ENCODE measurements around the gene RAB29.

The RAB29 gene

DNA sequence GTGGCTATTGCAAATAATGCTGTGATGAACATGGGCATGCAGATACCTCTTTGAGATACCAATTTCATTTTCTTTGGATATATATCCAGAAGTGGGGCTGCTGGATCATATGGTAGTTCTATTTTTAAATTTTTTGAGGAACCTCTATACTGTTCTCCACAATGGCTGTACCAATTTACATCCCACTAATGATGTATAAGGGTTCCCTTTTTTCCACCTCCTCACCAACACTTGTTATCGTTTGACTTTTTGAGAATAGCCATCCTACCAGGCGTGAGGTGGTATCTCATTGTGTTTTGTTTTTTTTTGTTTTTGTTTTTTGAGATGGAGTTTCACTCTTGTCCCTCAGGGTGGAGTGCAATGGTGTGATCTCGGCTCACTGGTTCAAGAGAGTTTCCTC is 18.7 kb downstream of the RAB29 start:
- no peaks in the 10 kb centered on the region for H3K36me3 ChIP-seq (ENCODE audit: insufficient read depth, low read length)
- H3K27me3 ChIP-seq (ENCODE audit: control insufficient read depth in 1 of 2, insufficient read depth in 2 of 2, low read length in 2 of 2), result no peaks in the 10 kb centered on the region
- no peaks in the 10 kb centered on the region for H3K9me3 ChIP-seq (ENCODE audit: low read length)

DNA sequence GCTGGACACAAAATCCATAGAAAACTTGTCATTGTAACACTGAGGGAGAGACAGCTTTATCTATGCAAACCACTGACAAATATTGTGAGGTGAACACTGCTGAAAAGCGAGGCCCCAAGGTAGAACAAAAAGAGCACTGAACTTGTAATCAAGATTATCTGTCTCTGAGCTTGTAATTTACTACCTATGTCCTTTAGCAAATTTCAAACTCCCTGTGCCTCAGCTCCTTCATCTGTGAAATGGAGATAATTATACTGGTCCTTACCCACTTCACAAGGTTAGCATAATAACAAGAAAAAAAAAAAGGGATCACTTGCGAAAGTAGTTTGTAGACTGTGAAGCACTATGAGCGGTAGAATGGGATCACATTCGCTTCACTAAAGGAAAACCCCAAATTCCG is 20.4 kb downstream of the RAB29 start:
- no peaks in the 10 kb centered on the region for H3K4me1 ChIP-seq (ENCODE audit: insufficient read depth, low read length)
- no peaks in the 10 kb centered on the region for H3K9me3 ChIP-seq (ENCODE audit: low read length)
- H3K9ac ChIP-seq (ENCODE audit: low read length), result no peak overlapping the region

More for the DNA sequence above, 18.7 kb downstream of the RAB29 start:
- Histone ChIP-seq H3K4me3 (ENCODE audit: low read depth in 1 of 2, low read length in 2 of 2) (no peak overlapping the region), H3K27ac (ENCODE audit: low read depth, low read length) (no peak overlapping the region), H3K4me1 (ENCODE audit: insufficient read depth, low read length) (no peaks in the 10 kb centered on the region), H3K9ac (ENCODE audit: low read length) (no peak overlapping the region)

DNA sequence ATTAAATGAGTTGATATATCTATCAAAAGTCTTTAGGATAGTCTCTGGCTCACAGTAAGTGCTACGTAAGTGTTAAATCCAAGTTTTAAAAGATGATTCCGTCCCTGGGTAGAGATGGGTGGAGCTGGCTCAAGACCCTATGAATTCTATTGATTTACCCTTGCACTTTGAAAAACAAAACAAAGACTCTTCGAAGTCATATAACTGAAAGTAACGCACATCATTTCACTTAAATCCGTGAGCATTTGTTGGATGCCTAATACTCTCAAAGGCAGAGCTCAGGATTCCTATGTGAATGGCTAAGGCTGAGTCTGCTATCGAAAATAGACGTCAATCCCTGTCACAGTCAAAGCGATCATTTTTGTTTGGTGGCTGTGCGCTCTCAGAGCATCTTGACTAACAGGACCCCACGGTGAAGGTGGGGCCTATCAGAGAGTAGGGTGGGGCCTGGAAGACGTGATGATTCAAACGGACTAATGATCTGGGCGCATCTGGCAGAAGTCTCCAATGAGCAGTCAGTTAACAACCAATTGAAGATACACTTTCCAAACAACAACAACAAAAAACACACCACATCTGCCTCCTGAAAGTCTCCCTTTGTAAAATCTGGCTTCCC is 24.1 kb downstream of the RAB29 start:
- no peaks in the 10 kb centered on the region for H3K27me3 ChIP-seq (ENCODE audit: control insufficient read depth in 1 of 2, insufficient read depth in 2 of 2, low read length in 2 of 2)
- no peaks in the 10 kb centered on the region for H3K9me3 ChIP-seq (ENCODE audit: low read length)
- no peak overlapping the region for H3K9ac ChIP-seq (ENCODE audit: low read length)
- no peak overlapping the region for H3K4me3 ChIP-seq (ENCODE audit: low read depth in 1 of 2, low read length in 2 of 2)
- peaks cover 20% of the 10 kb centered on the region for H3K4me1 ChIP-seq (ENCODE audit: insufficient read depth, low read length)
- no peaks in the 10 kb centered on the region for H3K36me3 ChIP-seq (ENCODE audit: insufficient read depth, low read length)
- H3K27ac ChIP-seq (ENCODE audit: low read depth, low read length), result no peak overlapping the region

More for the DNA sequence above, 20.4 kb downstream of the RAB29 start:
- Histone ChIP-seq H3K36me3 (ENCODE audit: insufficient read depth, low read length) (no peaks in the 10 kb centered on the region), H3K27ac (ENCODE audit: low read depth, low read length) (no peak overlapping the region), H3K4me3 (ENCODE audit: low read depth in 1 of 2, low read length in 2 of 2) (no peak overlapping the region), H3K27me3 (ENCODE audit: control insufficient read depth in 1 of 2, insufficient read depth in 2 of 2, low read length in 2 of 2) (no peaks in the 10 kb centered on the region)

DNA sequence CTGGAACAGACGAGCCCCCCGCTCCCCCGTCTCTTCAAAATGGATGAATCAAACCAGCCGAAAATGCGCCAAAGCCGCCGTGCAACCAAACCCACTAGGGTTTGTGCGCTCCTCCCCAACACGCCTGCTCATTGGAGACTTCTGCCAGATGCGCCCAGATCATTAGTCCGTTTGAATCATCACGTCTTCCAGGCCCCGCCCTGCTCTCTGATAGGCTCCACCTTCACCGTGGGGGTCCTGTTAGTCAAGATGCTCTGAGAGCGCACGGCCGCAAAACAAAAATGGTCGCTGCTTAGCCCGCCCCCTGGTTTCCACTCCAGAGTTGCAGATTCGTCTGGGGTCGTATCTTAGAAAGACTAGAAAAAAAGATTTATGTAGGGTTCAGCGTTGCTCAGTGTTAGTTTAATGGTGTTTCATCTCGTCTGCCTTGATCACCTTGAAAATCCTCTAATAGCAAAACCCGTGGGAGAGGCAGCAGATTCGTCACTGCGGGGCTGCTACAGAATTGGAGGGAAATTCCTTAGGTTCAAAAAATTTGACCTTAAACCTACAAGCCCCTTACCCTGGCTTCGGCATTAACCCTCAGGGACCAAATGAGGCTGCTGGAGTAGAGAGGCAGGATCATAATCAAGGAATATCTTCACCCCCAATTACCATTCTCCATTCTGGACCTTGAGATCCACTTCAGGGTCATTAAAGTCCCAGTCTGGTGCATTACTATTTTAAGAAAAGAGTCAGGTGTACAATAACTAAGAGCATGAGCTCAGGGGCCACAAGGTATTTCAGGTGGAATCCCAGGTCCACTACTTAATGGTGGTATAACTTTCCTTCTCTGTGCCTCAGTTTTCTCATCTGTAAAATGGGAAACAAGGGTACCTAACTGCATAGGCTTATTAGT is 24.9 kb downstream of the RAB29 start, which contains the start of gene NUCKS1:
TSS of gene NUCKS1 (minus strand) at position 45 of the 898 bp plus-strand sequence. CDS start 209 bp downstream, outside the sequence.
- peaks cover 22% of the 10 kb centered on the region for H3K4me1 ChIP-seq (ENCODE audit: insufficient read depth, low read length)
- peak within 1 kb of the TSS; percentile 92 for H3K9ac ChIP-seq (ENCODE audit: low read length)
- H3K27me3 ChIP-seq (ENCODE audit: control insufficient read depth in 1 of 2, insufficient read depth in 2 of 2, low read length in 2 of 2), result no peaks in the 10 kb centered on the region
- H3K27ac ChIP-seq (ENCODE audit: low read depth, low read length), result peak within 1 kb of the TSS; percentile 79
- H3K9me3 ChIP-seq (ENCODE audit: low read length), result no peaks in the 10 kb centered on the region
- H3K4me3 ChIP-seq (ENCODE audit: low read depth in 1 of 2, low read length in 2 of 2), result peak within 1 kb of the TSS; percentile 66 to 92
- no peaks in the 10 kb centered on the region for H3K36me3 ChIP-seq (ENCODE audit: insufficient read depth, low read length)

DNA sequence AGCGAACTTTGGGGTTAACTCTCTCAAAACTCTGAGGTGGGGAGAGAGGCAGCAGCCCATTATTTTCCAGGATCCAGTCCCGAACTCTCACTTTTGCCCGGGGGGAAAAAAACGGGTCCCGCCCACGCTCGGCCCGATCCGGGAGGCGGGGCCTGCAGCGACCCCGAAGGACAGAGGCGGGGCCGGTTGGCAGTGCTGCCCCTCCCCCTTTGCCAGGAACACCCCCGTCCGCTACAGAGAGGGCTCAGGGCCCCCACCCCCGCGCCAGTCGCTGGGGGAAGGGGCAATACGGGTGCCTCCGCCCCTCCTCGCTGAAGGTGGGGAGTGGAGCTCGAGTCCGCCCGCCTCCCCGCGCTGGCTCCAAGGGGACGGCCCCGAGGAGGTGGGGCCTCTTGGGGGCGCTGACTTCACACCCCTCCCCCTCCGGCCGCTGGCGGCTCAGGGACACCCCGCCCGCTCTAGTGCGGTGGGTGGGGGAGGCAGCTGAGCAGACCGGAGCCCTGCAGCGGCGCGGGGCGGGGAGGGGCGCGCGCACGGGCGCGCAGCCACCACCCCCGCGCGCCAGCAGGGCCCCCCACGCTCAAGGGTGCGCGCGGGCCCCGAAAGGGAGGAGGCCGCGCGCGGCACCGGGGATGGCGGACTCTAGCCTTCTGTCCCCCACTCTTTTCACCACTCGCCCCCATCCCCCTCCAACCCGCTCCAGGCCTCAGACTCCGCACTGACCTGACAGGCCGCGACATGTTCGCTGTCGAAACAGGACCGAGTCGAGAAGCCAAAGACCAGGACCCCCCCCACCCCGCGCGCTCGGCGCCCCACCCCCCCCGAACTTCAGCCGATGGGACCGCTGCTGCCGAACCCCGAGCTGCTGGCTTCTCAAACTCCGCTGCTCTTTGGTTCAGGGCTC is 25.8 kb downstream of the RAB29 start:
- no peaks in the 10 kb centered on the region for H3K36me3 ChIP-seq (ENCODE audit: insufficient read depth, low read length)
- H3K4me1 ChIP-seq (ENCODE audit: insufficient read depth, low read length), result peaks cover 22% of the 10 kb centered on the region
- H3K9ac ChIP-seq (ENCODE audit: low read length), result peak overlapping the region; percentile 92
- H3K27ac ChIP-seq (ENCODE audit: low read depth, low read length), result peak overlapping the region; percentile 79
- H3K9me3 ChIP-seq (ENCODE audit: low read length), result no peaks in the 10 kb centered on the region
- H3K27me3 ChIP-seq (ENCODE audit: control insufficient read depth in 1 of 2, insufficient read depth in 2 of 2, low read length in 2 of 2), result no peaks in the 10 kb centered on the region
- peak overlapping the region; percentile 66 to 92 for H3K4me3 ChIP-seq (ENCODE audit: low read depth in 1 of 2, low read length in 2 of 2)

DNA sequence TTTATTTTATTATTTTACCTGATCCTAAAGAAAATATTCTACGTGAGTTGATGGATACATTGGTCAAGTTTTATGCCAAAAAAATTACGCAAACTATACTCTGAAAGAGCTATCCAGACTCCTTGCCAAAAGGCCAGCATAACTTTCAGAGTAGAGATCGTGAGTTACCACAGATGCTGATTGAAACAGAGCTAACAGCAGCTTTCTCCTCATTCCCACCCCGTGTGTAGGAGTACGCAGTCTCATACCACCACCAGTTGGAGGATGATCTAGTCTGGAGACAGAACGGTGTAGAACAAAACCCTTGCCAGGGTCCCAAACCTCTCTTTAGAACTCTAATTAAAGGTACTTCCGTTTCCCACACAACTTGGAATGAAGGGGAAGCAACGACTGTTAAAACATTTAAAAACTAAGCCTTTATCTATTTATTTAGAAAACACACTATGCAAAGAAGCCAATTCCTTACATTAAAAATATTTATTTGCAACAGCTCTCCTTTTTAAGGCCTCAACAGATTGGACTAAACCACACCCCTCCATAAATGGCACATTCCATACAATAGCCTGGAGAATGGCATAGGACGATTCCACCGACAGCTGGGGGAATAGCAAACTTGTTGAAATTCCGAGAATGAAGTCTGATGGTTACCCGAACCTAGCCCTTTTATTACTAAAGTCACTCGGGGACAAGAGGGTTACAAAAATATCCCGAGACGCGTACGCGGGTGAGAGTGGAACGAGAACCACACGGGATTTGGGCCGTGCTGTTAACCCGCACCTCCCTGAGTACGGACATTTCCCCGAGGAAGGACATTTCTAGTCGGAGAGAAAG is 26.7 kb downstream of the RAB29 start:
- H3K27ac ChIP-seq (ENCODE audit: low read depth, low read length), result peak overlapping the region; percentile 79
- H3K9ac ChIP-seq (ENCODE audit: low read length), result peak overlapping the region; percentile 92

DNA sequence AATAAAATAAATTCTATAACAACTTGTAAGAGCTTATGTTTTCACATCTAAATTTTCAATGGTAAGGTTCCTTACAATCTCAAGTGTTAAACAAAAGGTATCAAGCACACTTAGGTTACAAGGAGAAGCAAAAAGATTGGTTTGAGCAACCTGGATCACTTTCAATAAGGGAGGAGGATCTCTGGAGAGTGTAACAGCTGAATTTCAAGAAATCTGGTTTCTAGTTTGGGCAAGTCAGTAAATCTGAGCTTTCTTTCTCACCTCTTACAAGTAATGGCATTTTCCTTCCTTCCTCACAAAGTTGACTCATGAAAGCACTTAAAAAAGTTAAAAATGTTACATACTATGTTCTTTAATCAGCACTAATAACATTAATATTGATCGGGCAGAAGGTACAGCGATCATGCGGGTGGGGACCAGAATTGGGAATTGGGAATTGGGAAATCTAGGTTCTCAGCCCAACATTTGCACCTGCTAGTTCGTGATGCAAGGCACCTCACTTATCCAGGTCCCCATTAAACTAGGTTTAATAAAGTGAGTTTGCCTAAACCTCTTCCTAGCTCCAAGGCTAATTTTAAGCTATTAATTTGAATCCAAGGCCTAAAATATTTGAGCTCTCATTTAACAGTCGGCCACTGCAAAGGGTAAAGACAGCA is 28.4 kb downstream of the RAB29 start:
- H3K4me3 ChIP-seq (ENCODE audit: low read depth in 1 of 2, low read length in 2 of 2), result no peak overlapping the region
- H3K4me1 ChIP-seq (ENCODE audit: insufficient read depth, low read length), result peaks cover 40% of the 10 kb centered on the region
- H3K27me3 ChIP-seq (ENCODE audit: control insufficient read depth in 1 of 2, insufficient read depth in 2 of 2, low read length in 2 of 2), result no peaks in the 10 kb centered on the region
- no peaks in the 10 kb centered on the region for H3K9me3 ChIP-seq (ENCODE audit: low read length)
- no peak overlapping the region for H3K9ac ChIP-seq (ENCODE audit: low read length)
- no peaks in the 10 kb centered on the region for H3K36me3 ChIP-seq (ENCODE audit: insufficient read depth, low read length)
- H3K27ac ChIP-seq (ENCODE audit: low read depth, low read length), result no peak overlapping the region

More for the DNA sequence above, 26.7 kb downstream of the RAB29 start:
- Histone ChIP-seq H3K9me3 (ENCODE audit: low read length) (no peaks in the 10 kb centered on the region), H3K27me3 (ENCODE audit: control insufficient read depth in 1 of 2, insufficient read depth in 2 of 2, low read length in 2 of 2) (no peaks in the 10 kb centered on the region), H3K4me1 (ENCODE audit: insufficient read depth, low read length) (peaks cover 30% of the 10 kb centered on the region), H3K36me3 (ENCODE audit: insufficient read depth, low read length) (no peaks in the 10 kb centered on the region), H3K4me3 (ENCODE audit: low read depth in 1 of 2, low read length in 2 of 2) (peak overlapping the region; percentile 66 to 92)

DNA sequence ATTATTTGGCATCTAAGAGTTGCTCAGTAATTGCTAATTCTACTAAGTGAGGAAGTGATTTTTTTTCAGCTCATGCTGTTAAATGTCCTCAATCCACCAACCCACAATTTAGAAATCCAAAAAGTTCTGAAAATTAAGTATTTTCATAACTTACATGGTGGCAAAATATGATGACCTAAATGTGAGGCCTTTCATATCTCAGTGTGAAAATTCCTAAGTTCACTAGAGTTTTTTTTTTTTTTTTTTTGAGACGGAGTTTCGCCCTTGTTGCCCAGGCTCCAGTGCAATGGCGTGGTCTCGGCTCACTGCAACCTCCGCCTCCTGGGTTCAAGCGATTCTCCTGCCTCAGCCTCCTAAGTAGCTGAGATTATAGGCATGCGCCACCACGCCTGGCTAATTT is 30.9 kb downstream of the RAB29 start:
- Histone ChIP-seq H3K4me1 (ENCODE audit: insufficient read depth, low read length) (peaks cover 40% of the 10 kb centered on the region), H3K9me3 (ENCODE audit: low read length) (no peaks in the 10 kb centered on the region), H3K4me3 (ENCODE audit: low read depth in 1 of 2, low read length in 2 of 2) (no peak overlapping the region), H3K9ac (ENCODE audit: low read length) (no peak overlapping the region), H3K27me3 (ENCODE audit: control insufficient read depth in 1 of 2, insufficient read depth in 2 of 2, low read length in 2 of 2) (no peaks in the 10 kb centered on the region), H3K27ac (ENCODE audit: low read depth, low read length) (no peak overlapping the region), H3K36me3 (ENCODE audit: insufficient read depth, low read length) (no peaks in the 10 kb centered on the region)

DNA sequence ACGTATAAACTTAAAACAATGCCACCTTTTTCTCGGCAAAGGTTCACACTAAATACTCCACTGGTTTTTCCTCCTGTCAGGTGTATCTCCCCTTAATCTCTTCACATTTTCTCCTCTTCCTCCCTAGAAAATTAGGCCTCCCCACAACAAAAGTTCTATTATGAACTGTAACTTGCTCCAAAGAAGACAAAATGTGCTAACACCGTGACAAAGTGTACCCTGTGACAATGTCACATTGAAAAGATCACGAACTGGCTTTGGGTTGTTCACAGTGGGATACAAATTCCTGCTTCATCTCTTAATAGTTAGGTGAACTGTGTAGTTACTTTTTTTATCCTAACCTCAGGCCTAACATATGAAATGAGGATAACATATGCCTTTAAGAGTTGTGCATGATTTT is 31.3 kb downstream of the RAB29 start:
- Histone ChIP-seq H3K27ac (ENCODE audit: low read depth, low read length) (no peak overlapping the region), H3K4me1 (ENCODE audit: insufficient read depth, low read length) (peaks cover 40% of the 10 kb centered on the region), H3K4me3 (ENCODE audit: low read depth in 1 of 2, low read length in 2 of 2) (no peak overlapping the region), H3K9me3 (ENCODE audit: low read length) (no peaks in the 10 kb centered on the region), H3K9ac (ENCODE audit: low read length) (no peak overlapping the region), H3K27me3 (ENCODE audit: control insufficient read depth in 1 of 2, insufficient read depth in 2 of 2, low read length in 2 of 2) (no peaks in the 10 kb centered on the region), H3K36me3 (ENCODE audit: insufficient read depth, low read length) (no peaks in the 10 kb centered on the region)

DNA sequence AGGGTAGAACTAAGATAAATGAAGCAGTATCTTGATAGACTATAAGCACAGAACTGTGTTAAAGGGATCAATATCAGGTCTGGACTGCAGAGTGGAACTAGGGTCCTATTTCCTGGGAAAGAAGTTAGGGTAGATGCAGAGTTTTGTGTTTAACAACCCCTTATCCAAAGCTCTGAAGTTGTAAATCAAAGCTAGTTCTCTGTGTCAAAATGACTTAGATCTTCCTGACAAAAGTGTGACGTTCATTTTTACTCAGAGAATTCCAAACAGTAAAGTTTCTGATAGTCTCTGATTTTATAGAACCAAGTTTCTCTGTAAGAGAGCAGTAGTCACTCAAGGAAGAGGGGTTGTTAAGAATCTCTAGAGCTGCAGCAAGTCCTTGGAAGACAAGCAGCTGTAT is 33.6 kb downstream of the RAB29 start:
- no peak overlapping the region for H3K27ac ChIP-seq (ENCODE audit: low read depth, low read length)
- peaks cover 26% of the 10 kb centered on the region for H3K4me1 ChIP-seq (ENCODE audit: insufficient read depth, low read length)
- no peak overlapping the region for H3K4me3 ChIP-seq (ENCODE audit: low read depth in 1 of 2, low read length in 2 of 2)

More for the DNA sequence above, 33.6 kb downstream of the RAB29 start:
- H3K9me3 ChIP-seq (ENCODE audit: low read length), result no peaks in the 10 kb centered on the region
- H3K9ac ChIP-seq (ENCODE audit: low read length), result no peak overlapping the region
- H3K36me3 ChIP-seq (ENCODE audit: insufficient read depth, low read length), result no peaks in the 10 kb centered on the region
- H3K27me3 ChIP-seq (ENCODE audit: control insufficient read depth in 1 of 2, insufficient read depth in 2 of 2, low read length in 2 of 2), result no peaks in the 10 kb centered on the region
